ENCODE data around the gene WWC2. TPM values are rescaled to one million over a fixed set of nuclear protein-coding genes. Genes with fewer than 3 reads are reported as not detected.

Gene WWC2
- total and polyA plus RNA-seq, 7 donors: 2.9 to 15.5 (median 7.8) TPM

DNA sequence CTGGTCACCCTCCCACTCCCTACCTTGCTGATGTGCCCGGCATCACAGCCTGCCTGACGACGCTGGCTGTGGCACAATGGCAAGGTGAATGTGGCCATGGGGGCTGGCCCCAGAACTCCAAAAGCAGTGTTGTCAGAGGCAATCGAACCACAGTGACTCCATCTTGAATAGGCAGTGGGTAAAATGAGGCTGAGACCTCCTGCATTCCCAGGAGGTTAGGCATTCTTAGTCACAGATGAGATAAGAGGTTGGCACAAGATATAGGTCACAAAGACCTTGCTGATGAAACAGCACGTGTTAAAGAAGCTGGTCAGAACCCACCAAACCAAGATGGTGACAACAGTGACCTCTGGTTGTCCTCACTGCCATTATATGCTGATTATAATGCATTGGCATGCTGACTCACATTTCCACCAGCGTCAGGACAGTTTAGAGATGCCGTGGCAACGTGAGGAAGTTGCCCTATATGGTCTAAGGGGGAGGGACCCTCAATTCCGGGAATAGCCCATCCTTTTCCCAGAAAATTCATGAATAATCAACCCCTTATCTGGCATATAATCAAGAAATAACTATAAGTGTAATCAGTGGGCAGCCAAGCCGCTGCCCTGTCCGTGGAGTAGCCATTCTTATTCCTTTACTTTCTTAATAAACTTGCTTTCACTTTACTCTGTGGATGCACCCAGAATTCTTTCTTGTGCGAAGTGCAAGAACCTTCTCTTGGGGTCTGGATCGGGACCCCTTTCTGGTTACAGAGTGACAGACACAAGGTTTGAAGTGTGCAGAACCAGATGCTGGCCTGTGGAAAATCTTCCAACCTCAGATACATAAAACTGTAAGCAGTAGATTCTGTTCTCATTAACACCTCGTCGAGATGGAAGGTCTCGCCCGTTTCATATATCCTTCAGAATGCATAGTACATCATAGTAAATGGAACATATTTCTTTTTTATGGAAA, 249.9 kb downstream of the WWC2 start:
- H3K9me3 ChIP-seq: no peaks in the 10 kb centered on the region
- WGBS, 3 donors: 66 to 73% (median 70%) methylated on average over 17 of the region's 17 CpGs
- H3K36me3 ChIP-seq (ENCODE audit: insufficient read depth in 1 of 2, low read depth in 1 of 2): no peaks in the 10 kb centered on the region
- intact Hi-C loops (cut with DNase I): no loop called here
- no peaks in the 10 kb centered on the region for H3K4me1 ChIP-seq
- H3K27ac ChIP-seq: no peak overlapping the region
- H3K4me3 ChIP-seq: no peak overlapping the region
- ATAC-seq (peak in 1 of 4 donors; percentile 34), DNase-seq (no peak)
- TF ChIP-seq, protein P1, sequence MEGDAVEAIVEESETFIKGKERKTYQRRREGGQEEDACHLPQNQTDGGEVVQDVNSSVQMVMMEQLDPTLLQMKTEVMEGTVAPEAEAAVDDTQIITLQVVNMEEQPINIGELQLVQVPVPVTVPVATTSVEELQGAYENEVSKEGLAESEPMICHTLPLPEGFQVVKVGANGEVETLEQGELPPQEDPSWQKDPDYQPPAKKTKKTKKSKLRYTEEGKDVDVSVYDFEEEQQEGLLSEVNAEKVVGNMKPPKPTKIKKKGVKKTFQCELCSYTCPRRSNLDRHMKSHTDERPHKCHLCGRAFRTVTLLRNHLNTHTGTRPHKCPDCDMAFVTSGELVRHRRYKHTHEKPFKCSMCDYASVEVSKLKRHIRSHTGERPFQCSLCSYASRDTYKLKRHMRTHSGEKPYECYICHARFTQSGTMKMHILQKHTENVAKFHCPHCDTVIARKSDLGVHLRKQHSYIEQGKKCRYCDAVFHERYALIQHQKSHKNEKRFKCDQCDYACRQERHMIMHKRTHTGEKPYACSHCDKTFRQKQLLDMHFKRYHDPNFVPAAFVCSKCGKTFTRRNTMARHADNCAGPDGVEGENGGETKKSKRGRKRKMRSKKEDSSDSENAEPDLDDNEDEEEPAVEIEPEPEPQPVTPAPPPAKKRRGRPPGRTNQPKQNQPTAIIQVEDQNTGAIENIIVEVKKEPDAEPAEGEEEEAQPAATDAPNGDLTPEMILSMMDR (IDR thresholded peaks at IDR 0.05): no peak
- H3K27me3 ChIP-seq (ENCODE audit: insufficient read depth in 3 of 3, low read length in 2 of 3): peaks cover 0 to 5% (median 0%) of the 10 kb centered on the region in 3 donors

DNA sequence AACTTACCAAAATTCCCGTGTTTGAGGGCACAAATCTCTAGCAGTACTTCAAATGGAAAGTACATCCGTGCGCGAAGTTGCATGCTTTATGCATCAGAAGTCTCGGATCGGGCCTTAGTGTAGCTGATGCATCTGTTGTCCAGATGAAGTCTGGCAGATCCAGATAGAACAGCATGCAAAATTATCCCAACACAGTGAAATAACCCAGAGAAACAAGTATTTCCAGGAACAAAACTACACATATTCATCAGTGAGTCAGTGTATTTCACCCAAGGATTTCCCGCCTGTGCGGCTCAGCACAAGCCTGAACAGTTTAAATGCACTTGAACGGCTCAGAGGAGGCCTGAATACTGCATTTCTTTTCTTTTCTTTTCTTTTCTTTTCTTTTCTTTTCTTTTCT, 250.6 kb downstream of the WWC2 start:
- H3K9me3 ChIP-seq: no peaks in the 10 kb centered on the region
- no peaks in the 10 kb centered on the region for H3K36me3 ChIP-seq (ENCODE audit: insufficient read depth in 1 of 2, low read depth in 1 of 2)
- H3K27ac ChIP-seq: no peak overlapping the region
- H3K27me3 ChIP-seq (ENCODE audit: insufficient read depth in 3 of 3, low read length in 2 of 3): peaks cover 0 to 4% (median 0%) of the 10 kb centered on the region in 3 donors
- TF ChIP-seq, protein P1 (IDR thresholded peaks at IDR 0.05): no peak
- intact Hi-C loops (cut with DNase I): no loop called here
- DNase-seq: no peak
- H3K4me3 ChIP-seq: no peak overlapping the region
- 85 to 88% (median 86%) methylated on average over 9 of the region's 9 CpGs for WGBS, 3 donors
- no peak for ATAC-seq
- no peaks in the 10 kb centered on the region for H3K4me1 ChIP-seq

DNA sequence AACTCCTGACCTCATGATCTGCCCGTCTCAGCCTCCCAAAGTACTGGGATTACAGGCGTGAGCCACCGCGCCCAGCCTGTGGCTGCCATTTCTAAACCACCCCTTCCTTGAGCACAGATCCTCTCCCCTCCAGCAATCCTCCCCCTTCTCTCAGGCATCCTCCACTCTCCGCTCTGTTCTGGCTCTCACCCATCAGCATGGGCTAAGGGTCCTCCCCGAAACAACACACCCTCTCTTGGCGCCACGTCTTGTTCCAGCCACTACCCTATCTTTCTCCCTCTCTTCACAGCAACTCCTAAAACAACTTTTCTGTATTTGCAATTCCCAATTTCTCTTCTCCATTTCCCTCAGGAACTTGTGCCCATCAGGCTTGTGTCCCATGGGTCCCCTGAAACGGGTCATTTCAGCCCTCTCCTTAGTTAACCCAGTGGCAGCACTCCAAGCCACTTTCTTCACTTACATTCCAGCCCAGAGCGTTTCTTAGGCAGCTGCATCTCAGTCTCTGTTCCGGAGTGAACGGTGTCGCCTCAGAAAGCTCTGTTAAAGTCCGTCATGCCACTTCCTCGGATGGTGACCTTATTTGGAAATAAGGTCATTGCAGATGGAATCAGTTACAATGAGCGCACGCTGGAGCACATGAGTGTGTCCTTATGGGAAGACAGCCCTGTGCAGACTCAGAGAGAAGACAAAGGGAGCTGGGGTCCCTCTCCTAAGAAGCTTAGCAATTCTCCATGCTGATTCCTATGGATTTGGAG, 251.4 kb downstream of the WWC2 start:
- 54 to 60% (median 58%) methylated on average over 17 of the region's 17 CpGs for WGBS, 3 donors
- no peaks in the 10 kb centered on the region for H3K9me3 ChIP-seq
- ATAC-seq: no peak
- no peak for DNase-seq
- H3K27me3 ChIP-seq (ENCODE audit: insufficient read depth in 3 of 3, low read length in 2 of 3): peaks cover 0 to 4% (median 0%) of the 10 kb centered on the region in 3 donors
- no peak overlapping the region for H3K4me3 ChIP-seq
- H3K36me3 ChIP-seq (ENCODE audit: insufficient read depth in 1 of 2, low read depth in 1 of 2): no peaks in the 10 kb centered on the region
- TF ChIP-seq, protein P1 (IDR thresholded peaks at IDR 0.05): no peak
- H3K27ac ChIP-seq: no peak overlapping the region
- no peaks in the 10 kb centered on the region for H3K4me1 ChIP-seq
- intact Hi-C loops (cut with DNase I): no loop called here

DNA sequence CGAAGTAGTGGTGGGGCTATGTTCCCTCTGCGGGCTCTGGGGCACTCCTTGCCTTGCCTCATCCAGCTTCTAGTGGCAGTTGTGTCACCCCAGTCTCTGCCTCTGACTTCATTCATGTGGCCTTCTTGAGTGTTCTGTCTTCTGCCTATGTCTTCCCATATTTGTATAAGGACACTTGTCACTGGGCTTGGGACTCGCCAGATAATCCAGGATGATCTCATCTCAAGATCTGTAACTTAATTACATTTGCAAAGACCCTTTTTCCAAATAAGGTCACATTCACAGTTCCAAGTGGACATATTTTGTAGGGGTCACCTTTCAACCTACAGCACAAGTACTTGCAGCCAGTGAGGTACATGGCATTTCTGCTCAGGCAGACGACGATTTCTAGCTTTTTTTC, 253.5 kb downstream of the WWC2 start:
- DNase-seq (no peak), ATAC-seq (no peak)
- no peak overlapping the region for H3K4me3 ChIP-seq
- WGBS, 3 donors: 85 to 91% (median 87%) methylated on average over 5 of the region's 5 CpGs
- no peaks in the 10 kb centered on the region for H3K36me3 ChIP-seq (ENCODE audit: insufficient read depth in 1 of 2, low read depth in 1 of 2)
- intact Hi-C loops (cut with DNase I): no loop called here
- H3K27ac ChIP-seq: no peak overlapping the region
- H3K27me3 ChIP-seq (ENCODE audit: insufficient read depth in 3 of 3, low read length in 2 of 3): peaks cover 0 to 4% (median 2%) of the 10 kb centered on the region in 3 donors
- TF ChIP-seq, protein P1 (IDR thresholded peaks at IDR 0.05): no peak
- H3K4me1 ChIP-seq: no peaks in the 10 kb centered on the region
- no peaks in the 10 kb centered on the region for H3K9me3 ChIP-seq

All from psoas muscle (tissue), 8 donors.